SK-N-SH (cell line): ENCODE measurements around the gene MYO15B. TPM values are rescaled to one million over a fixed set of nuclear protein-coding genes. Genes with fewer than 3 reads are reported as not detected.

Experiments used
- CTCF ChIA-PET: fragments of 300-600, 350-600 bp; formaldehyde crosslinking; extraction: SDS; loops from one replicate; lab custom pipeline; 2021; lab: Yijun Ruan, JAX
- POLR2A ChIA-PET: fragments of 350-600 bp; sonication (Branson Sonifier 250); formaldehyde crosslinking; extraction: SDS; loops from one replicate; lab custom pipeline; 2020; ENCODE audit warnings: antibody characterized with exemption, inconsistent platforms; lab: Yijun Ruan, JAX
- DNase-seq: peaks from one replicate; pipeline ENCODE4 v3.0.0; 2012
- H2AFZ ChIP-seq: fragments of 200-600 bp; sonication (generic); 2 replicates; pipeline ENCODE4 v1.8.1; 2016; ENCODE audit warnings: antibody characterized with exemption, mild to moderate bottlenecking, low read depth
- H3F3A ChIP-seq: fragments of 200-600 bp; sonication (generic); replicated peaks from 2 replicates; pipeline ENCODE3; 2016; ENCODE audit warnings: antibody characterized with exemption, mild to moderate bottlenecking; ENCODE audit not compliant: insufficient read depth
- H3K27ac ChIP-seq, 2 experiments: fragments of 200-500 bp in 1 of 2; fragments of 200-600 bp in 1 of 2; sonication (Bioruptor generic) in 1 of 2; sonication (generic), shearing (Covaris generic) in 1 of 2; 2 replicates each; pipeline versions ENCODE4 v1.5.1 to v1.6.1; 2014 to 2016; ENCODE audit warnings: low read depth in 2 of 2, inconsistent platforms in 1 of 2, low read length in 1 of 2, mild to moderate bottlenecking in 1 of 2, mixed read lengths in 1 of 2
- H3K27me3 ChIP-seq: fragments of 200-600 bp; sonication (generic), shearing (Covaris generic); 2 replicates; pipeline ENCODE4 v1.6.1; 2016; ENCODE audit warnings: mixed run types; ENCODE audit not compliant: insufficient read depth
- H3K36me3 ChIP-seq, 2 experiments: fragments of 200-500 bp in 1 of 2; fragments of 200-600 bp in 1 of 2; sonication (Bioruptor generic) in 1 of 2; sonication (generic) in 1 of 2; replicated peaks in 1 of 2; 2 replicates each; pipeline versions ENCODE3 to v1.5.1; 2014 to 2016; ENCODE audit warnings: low read length in 1 of 2, mild to moderate bottlenecking in 1 of 2; ENCODE audit not compliant: insufficient read depth in 2 of 2, control insufficient read depth in 1 of 2
- H3K4me1 ChIP-seq, 2 experiments: fragments of 200-500 bp in 1 of 2; fragments of 200-600 bp in 1 of 2; sonication (Bioruptor generic) in 1 of 2; sonication (generic), shearing (Covaris generic) in 1 of 2; 2 replicates each; pipeline versions ENCODE4 v1.5.1 to v1.6.1; 2014 to 2016; ENCODE audit warnings: low read depth in 1 of 2, low read length in 1 of 2, mixed run types in 1 of 2; ENCODE audit not compliant: insufficient read depth in 2 of 2, control insufficient read depth in 1 of 2
- H3K4me2 ChIP-seq: fragments of 200-600 bp; sonication (generic), shearing (Covaris generic); 2 replicates; pipeline ENCODE4 v1.6.1; 2017; ENCODE audit warnings: mixed run types
- H3K4me3 ChIP-seq, 2 experiments: fragments of 200-500 bp in 1 of 2; fragments of 200-600 bp in 1 of 2; sonication (Bioruptor generic) in 1 of 2; sonication (generic), shearing (Covaris generic) in 1 of 2; 2 replicates each; pipeline versions ENCODE4 v1.5.1 to v1.8.1; 2014 to 2016; ENCODE audit warnings: low read depth in 2 of 2, inconsistent platforms in 1 of 2, low read length in 1 of 2, mild to moderate bottlenecking in 1 of 2, mixed read lengths in 1 of 2, moderate library complexity in 1 of 2
- H3K79me2 ChIP-seq: fragments of 200-600 bp; sonication (generic); 2 replicates; pipeline ENCODE4 v1.8.1; 2017; ENCODE audit warnings: mild to moderate bottlenecking; ENCODE audit not compliant: insufficient read depth
- H3K9ac ChIP-seq: fragments of 200-600 bp; sonication (generic); 2 replicates; pipeline ENCODE4 v1.6.1; 2017; ENCODE audit warnings: mixed run types
- H3K9me2 ChIP-seq: fragments of 200-600 bp; sonication (generic); 2 replicates; pipeline ENCODE4 v1.6.1; 2017; ENCODE audit warnings: mixed run types
- H3K9me3 ChIP-seq: fragments of 200-600 bp; sonication (generic); 2 replicates; pipeline ENCODE4 v1.6.1; 2017; ENCODE audit warnings: mixed run types, mild to moderate bottlenecking, moderate library complexity
- H4K20me1 ChIP-seq: fragments of 200-600 bp; sonication (generic); 2 replicates; pipeline ENCODE4 v1.6.1; 2017; ENCODE audit warnings: mild to moderate bottlenecking, mixed run types; ENCODE audit not compliant: insufficient read depth
- CHD2 ChIP-seq: fragments of 150-350 bp; IDR thresholded peaks from 2 replicates; pipeline ENCODE4 v1.6.1; 2018; ENCODE audit warnings: low read length; ENCODE audit not compliant: partially characterized antibody
- EP300 ChIP-seq, 2 experiments: IDR thresholded peaks; 2 replicates each; pipeline versions ENCODE4 v1.4.0 to v1.6.1; 2012; ENCODE audit warnings: borderline replicate concordance in 1 of 2, low read depth in 1 of 2, low read length in 1 of 2
- EZH2phosphoT487 ChIP-seq: fragments of 200-600 bp; sonication (generic); IDR thresholded peaks from 2 replicates; pipeline ENCODE4 v1.6.1; 2017; ENCODE audit warnings: low read depth, mixed run types, mild to moderate bottlenecking, antibody characterized with exemption, moderate library complexity, borderline replicate concordance
- FOSL2 ChIP-seq: IDR thresholded peaks from 2 replicates; pipeline ENCODE4 v1.4.0; 2012; ENCODE audit warnings: low read depth, mild to moderate bottlenecking, moderate library complexity, borderline replicate concordance
- FOXJ3 ChIP-seq: sonication (generic); formaldehyde crosslinking; IDR thresholded peaks from 2 replicates; pipeline ENCODE4 v1.5.1; 2020; ENCODE audit warnings: mild to moderate bottlenecking, missing genetic modification reagents
- FOXM1 ChIP-seq: IDR thresholded peaks from 2 replicates; pipeline ENCODE4 v1.4.0; 2012; ENCODE audit warnings: low read depth, mild to moderate bottlenecking
- GABPA ChIP-seq: IDR thresholded peaks from 2 replicates; pipeline ENCODE4 v1.4.0; 2012; ENCODE audit warnings: low read depth, mild to moderate bottlenecking
- GATA2 ChIP-seq: sonication (generic); formaldehyde crosslinking; IDR thresholded peaks from 2 replicates; pipeline ENCODE4 v1.5.0; 2020; ENCODE audit warnings: mild to moderate bottlenecking, missing genetic modification reagents
- IRF3 ChIP-seq: fragments of 150-350 bp; IDR thresholded peaks from 2 replicates; pipeline ENCODE4 v1.6.1; 2016; ENCODE audit warnings: mild to moderate bottlenecking, low read depth, low read length
- JUND ChIP-seq: IDR thresholded peaks from 2 replicates; pipeline ENCODE4 v1.4.0; 2012
- MXI1 ChIP-seq: IDR thresholded peaks from 2 replicates; pipeline ENCODE4 v1.6.1; 2012; ENCODE audit warnings: mild to moderate bottlenecking, low read depth, low read length, improper control_type of control experiment
- NRF1 ChIP-seq: IDR thresholded peaks from 2 replicates; pipeline ENCODE4 v1.6.1; 2012; ENCODE audit warnings: low read depth, mild to moderate bottlenecking, low read length
- PBX3 ChIP-seq: IDR thresholded peaks from 2 replicates; pipeline ENCODE4; 2012
- POLR2AphosphoS5 ChIP-seq: IDR thresholded peaks from 2 replicates; pipeline ENCODE4 v1.6.1; 2012; ENCODE audit warnings: low read depth, low read length
- RAD21 ChIP-seq: IDR thresholded peaks from 2 replicates; pipeline ENCODE4 v1.6.1; 2012; ENCODE audit warnings: mild to moderate bottlenecking, low read length
- RCOR1 ChIP-seq: fragments of 150-350 bp; IDR thresholded peaks from 2 replicates; pipeline ENCODE4 v1.6.1; 2017; ENCODE audit warnings: antibody characterized with exemption, low read length
- RFX5 ChIP-seq: IDR thresholded peaks from 2 replicates; pipeline ENCODE4 v1.6.1; 2012; ENCODE audit warnings: mild to moderate bottlenecking, improper control_type of control experiment, low read length
- RXRA ChIP-seq: IDR thresholded peaks from 2 replicates; pipeline ENCODE4 v1.4.0; 2012; ENCODE audit warnings: low read depth, mild to moderate bottlenecking, borderline replicate concordance
- TCF12 ChIP-seq: IDR thresholded peaks from 2 replicates; pipeline ENCODE4 v1.4.0; 2012
- TEAD4 ChIP-seq: IDR thresholded peaks from 2 replicates; pipeline ENCODE4 v1.4.0; 2012; ENCODE audit warnings: mild to moderate bottlenecking, borderline replicate concordance; ENCODE audit not compliant: insufficient read depth
- USF1 ChIP-seq: IDR thresholded peaks from 2 replicates; pipeline ENCODE4 v1.4.0; 2012; ENCODE audit warnings: low read depth, borderline replicate concordance
- WGBS: methylation state at CpG from one replicate; pipeline ENCODE4 v1.1.6; 2017; ENCODE audit warnings: low lambda C conversion rate; 5-methylcytosine and 5-hydroxymethylcytosine counted together
- polyA plus RNA-seq, 3 experiments: library from polyadenylated mRNA; depleted of rRNA; stranded (reverse); fragments of >200 nt; gene quantifications; 2 replicates each; pipeline ENCODE4 v1.2.3, GENCODE V29; 2012
- TF ChIP-seq, protein P1 (sequence below): IDR thresholded peaks from 2 replicates; pipeline ENCODE4 v1.4.0; 2012; ENCODE audit warnings: low read depth, borderline replicate concordance

The MYO15B gene
- polyA plus RNA-seq, 1 of the 3 experiments (the other 2 are of a cell fraction) = 10.3 TPM

DNA sequence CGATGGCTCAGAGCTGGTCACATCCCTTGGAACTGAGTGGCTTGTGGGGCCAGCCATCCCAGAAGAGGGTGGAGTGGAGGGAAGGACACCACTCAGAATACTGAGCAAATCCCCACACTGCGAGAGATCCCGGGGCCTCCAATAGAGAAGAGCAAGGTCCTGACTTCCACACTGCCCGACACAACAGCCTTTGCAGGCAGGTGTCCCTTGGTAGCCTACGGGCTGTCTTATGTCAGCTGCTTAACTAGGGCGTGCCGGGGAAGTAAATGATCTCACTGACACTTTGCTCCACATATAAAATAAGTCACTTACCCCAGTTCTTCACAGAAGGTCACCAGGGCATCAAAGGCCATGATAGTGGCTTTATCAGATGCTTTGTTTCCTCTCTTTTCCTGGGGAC is 63.3 kb downstream of the MYO15B start:
- Histone ChIP-seq H3K27ac (no peak overlapping the region), H3K9me2 (no peaks in the 10 kb centered on the region)
- no peak for DNase-seq
- TF ChIP-seq IRF3 (no peak), RCOR1 (no peak), MXI1 (no peak), EP300 (IDR thresholded peaks at IDR 0.05; ENCODE audit: borderline replicate concordance in 1 of 2, low read depth in 1 of 2, low read length in 1 of 2) (no peak), FOXM1 (no peak), JUND (no peak), FOSL2 (no peak), NRF1 (no peak)
- TF ChIP-seq, all 33 proteins: peak for 0
- H3K9ac ChIP-seq = no peak overlapping the region
- H3F3A ChIP-seq = peaks cover 11% of the 10 kb centered on the region
- no peaks in the 10 kb centered on the region for H4K20me1 ChIP-seq
- H3K4me1 ChIP-seq = no peaks in the 10 kb centered on the region; a peak in 1 of 4 replicates
- H3K79me2 ChIP-seq = no peaks in the 10 kb centered on the region
- no peak overlapping the region for H3K4me2 ChIP-seq
- ChIA-PET POLR2A (no interaction called here), CTCF (interaction anchor here (1.2 to 31.7 kb wide), 6 partner anchors 22 to 102 kb away, joined by 3 to 1189 read pairs (median 30); partner anchors contain the start of gene SMIM5)
- H2AFZ ChIP-seq = no peak overlapping the region
- no peaks in the 10 kb centered on the region for H3K9me3 ChIP-seq
- H3K36me3 ChIP-seq = peaks cover 33 to 35% of the 10 kb centered on the region in 2 experiments
- H3K27me3 ChIP-seq = no peaks in the 10 kb centered on the region
- H3K4me3 ChIP-seq = no peak overlapping the region
- 97% methylated on average over 7 of the region's 7 CpGs for WGBS

- no peak for TF ChIP-seq POLR2AphosphoS5
- TF ChIP-seq MXI1 = no peak
- no peak for TF ChIP-seq EZH2phosphoT487
- no peak for TF ChIP-seq FOXJ3 (CRISPR knock-in tag)
- no peak for TF ChIP-seq JUND
- TF ChIP-seq GATA2 (CRISPR knock-in tag) = no peak
- no peak for TF ChIP-seq TCF12
- no peak for TF ChIP-seq RFX5
- TF ChIP-seq FOXM1 = no peak
- no peak for TF ChIP-seq PBX3
- TF ChIP-seq IRF3 = no peak
- TF ChIP-seq, protein P1, sequence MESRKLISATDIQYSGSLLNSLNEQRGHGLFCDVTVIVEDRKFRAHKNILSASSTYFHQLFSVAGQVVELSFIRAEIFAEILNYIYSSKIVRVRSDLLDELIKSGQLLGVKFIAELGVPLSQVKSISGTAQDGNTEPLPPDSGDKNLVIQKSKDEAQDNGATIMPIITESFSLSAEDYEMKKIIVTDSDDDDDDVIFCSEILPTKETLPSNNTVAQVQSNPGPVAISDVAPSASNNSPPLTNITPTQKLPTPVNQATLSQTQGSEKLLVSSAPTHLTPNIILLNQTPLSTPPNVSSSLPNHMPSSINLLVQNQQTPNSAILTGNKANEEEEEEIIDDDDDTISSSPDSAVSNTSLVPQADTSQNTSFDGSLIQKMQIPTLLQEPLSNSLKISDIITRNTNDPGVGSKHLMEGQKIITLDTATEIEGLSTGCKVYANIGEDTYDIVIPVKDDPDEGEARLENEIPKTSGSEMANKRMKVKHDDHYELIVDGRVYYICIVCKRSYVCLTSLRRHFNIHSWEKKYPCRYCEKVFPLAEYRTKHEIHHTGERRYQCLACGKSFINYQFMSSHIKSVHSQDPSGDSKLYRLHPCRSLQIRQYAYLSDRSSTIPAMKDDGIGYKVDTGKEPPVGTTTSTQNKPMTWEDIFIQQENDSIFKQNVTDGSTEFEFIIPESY = no peak
- no peak for TF ChIP-seq NRF1
- no peak for TF ChIP-seq RXRA
- TF ChIP-seq TEAD4 = no peak
- no peak for TF ChIP-seq GABPA
- TF ChIP-seq RAD21 = no peak
- no peak for TF ChIP-seq USF1
- TF ChIP-seq CHD2 = no peak
- no peaks in the 10 kb centered on the region for H3K4me1 ChIP-seq
- peaks cover 36 to 37% of the 10 kb centered on the region in 2 experiments for H3K36me3 ChIP-seq
- no peak overlapping the region for H3K9ac ChIP-seq
- H3K27me3 ChIP-seq = no peaks in the 10 kb centered on the region
- DNase-seq = no peak
- no peaks in the 10 kb centered on the region for H3K9me2 ChIP-seq
- no peaks in the 10 kb centered on the region for H4K20me1 ChIP-seq
- ChIA-PET CTCF (interaction anchor here (0.8 to 31.7 kb wide), 19 partner anchors 9 to 136 kb away, joined by 3 to 1189 read pairs (median 4); partner anchors contain the start of genes RECQL5, SAP30BP, SMIM5 and TSEN54), POLR2A (no interaction called here)
- peaks cover 11% of the 10 kb centered on the region for H3F3A ChIP-seq
- H3K4me2 ChIP-seq = no peak overlapping the region
- H3K27ac ChIP-seq = no peak overlapping the region
- no peak overlapping the region for H2AFZ ChIP-seq
- no peak overlapping the region for H3K4me3 ChIP-seq
- 84% methylated on average over 3 of the region's 5 CpGs for WGBS
- no peaks in the 10 kb centered on the region for H3K9me3 ChIP-seq
- no peaks in the 10 kb centered on the region for H3K79me2 ChIP-seq
Observed at GRCh38 chr17:75652341-75652740, 64.7 kb downstream of the MYO15B start.
